ENCODE measurements around the gene ZNF440.
"Not testable (repeated sequence)": the region's sequence is repeated elsewhere in the genome, so short reads cannot be mapped to it uniquely, and the experiment has no call there.

ZNF440 gene

DNA sequence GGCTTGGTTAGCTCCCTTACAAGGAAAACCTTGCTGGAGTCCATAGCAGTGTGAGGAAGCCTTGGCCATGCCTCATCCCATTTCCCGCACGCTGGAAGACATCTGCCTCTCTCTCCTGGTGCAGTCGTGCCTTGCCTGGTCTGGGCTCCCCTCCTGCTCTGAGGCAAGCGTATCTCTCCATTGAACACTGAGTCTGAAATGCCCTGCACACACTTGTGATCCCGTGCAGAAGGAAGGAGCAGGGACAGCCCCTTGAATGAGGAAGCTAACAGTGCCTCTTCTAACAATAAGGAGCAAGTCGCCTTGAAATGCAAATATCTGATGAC lies 407 bp upstream of the ZNF440 start:
- H3K4me3 ChIP-seq (replicated peaks; ENCODE audit: low read depth, low read length), result peak overlapping the region; percentile 82
- TF ChIP-seq, protein P1, sequence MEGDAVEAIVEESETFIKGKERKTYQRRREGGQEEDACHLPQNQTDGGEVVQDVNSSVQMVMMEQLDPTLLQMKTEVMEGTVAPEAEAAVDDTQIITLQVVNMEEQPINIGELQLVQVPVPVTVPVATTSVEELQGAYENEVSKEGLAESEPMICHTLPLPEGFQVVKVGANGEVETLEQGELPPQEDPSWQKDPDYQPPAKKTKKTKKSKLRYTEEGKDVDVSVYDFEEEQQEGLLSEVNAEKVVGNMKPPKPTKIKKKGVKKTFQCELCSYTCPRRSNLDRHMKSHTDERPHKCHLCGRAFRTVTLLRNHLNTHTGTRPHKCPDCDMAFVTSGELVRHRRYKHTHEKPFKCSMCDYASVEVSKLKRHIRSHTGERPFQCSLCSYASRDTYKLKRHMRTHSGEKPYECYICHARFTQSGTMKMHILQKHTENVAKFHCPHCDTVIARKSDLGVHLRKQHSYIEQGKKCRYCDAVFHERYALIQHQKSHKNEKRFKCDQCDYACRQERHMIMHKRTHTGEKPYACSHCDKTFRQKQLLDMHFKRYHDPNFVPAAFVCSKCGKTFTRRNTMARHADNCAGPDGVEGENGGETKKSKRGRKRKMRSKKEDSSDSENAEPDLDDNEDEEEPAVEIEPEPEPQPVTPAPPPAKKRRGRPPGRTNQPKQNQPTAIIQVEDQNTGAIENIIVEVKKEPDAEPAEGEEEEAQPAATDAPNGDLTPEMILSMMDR (IDR thresholded peaks at IDR 0.05; ENCODE audit: insufficient read depth, low read length, poor library complexity, severe bottlenecking), result no peak
- DNase-seq (ENCODE audit: extremely low read depth, insufficient read length), result no peak
- no peaks in the 10 kb centered on the region for H3K36me3 ChIP-seq (ENCODE audit: control insufficient read depth, insufficient read depth, low read length)
- H3K27me3 ChIP-seq (replicated peaks; ENCODE audit: control insufficient read depth, insufficient read depth, low read length), result no peaks in the 10 kb centered on the region

DNA sequence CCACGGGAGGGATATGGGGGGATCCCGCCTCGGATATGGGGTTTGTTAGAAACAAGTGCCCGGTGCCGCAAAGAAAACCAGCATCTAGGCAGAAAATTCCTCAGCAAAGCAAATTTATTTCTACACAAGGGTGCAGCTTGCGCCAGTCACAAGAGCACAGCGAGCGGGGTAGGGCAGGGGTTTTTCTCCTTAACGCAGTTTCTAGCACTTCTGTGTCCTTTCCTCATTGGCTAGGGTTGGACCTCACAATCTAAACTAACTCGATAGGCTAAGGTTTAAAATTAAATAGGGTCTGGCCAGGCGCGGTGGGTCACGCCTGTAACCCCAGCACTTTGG lies 595 bp downstream of the ZNF440 start:
- Histone ChIP-seq H3K4me3 (replicated peaks; ENCODE audit: low read depth, low read length) (peak overlapping the region; percentile 82), H3K27me3 (replicated peaks; ENCODE audit: control insufficient read depth, insufficient read depth, low read length) (no peaks in the 10 kb centered on the region), H3K36me3 (ENCODE audit: control insufficient read depth, insufficient read depth, low read length) (no peaks in the 10 kb centered on the region)
- TF ChIP-seq, protein P1 (IDR thresholded peaks at IDR 0.05; ENCODE audit: insufficient read depth, low read length, poor library complexity, severe bottlenecking), result no peak
- DNase-seq (ENCODE audit: extremely low read depth, insufficient read length), result no peak

DNA sequence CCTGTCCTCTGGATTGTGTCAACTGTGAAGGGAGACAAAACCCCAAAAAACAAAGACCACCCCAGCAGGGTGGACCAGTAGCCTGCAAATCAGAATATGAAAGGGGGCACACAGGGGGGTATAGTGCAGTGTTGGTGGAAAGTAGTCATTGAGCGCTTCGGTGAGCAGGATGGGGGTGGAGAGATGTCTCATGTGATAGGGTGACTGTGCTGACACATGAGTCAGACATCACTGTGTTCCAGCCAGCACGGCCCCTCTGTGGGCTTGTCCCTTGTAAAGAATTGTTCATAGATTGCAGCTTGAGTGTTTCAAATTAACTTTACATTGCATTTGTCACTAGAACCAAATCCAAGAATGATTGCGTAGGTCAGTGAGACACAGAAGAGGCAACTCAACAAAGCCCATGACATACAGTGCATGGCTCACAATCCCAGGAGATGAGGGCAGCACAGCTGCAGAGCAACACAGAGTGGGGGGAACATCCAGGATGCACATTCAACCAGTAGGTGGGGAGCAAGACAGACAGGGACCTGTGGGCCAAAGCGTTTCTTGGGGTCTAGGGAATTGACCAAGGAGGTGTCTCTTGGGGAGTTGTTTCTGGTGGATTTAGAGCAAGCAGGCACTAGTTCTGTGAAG lies 7.5 kb downstream of the ZNF440 start:
- DNase-seq (ENCODE audit: extremely low read depth, insufficient read length), result no peak
- H3K27me3 ChIP-seq (replicated peaks; ENCODE audit: control insufficient read depth, insufficient read depth, low read length), result no peaks in the 10 kb centered on the region

DNA sequence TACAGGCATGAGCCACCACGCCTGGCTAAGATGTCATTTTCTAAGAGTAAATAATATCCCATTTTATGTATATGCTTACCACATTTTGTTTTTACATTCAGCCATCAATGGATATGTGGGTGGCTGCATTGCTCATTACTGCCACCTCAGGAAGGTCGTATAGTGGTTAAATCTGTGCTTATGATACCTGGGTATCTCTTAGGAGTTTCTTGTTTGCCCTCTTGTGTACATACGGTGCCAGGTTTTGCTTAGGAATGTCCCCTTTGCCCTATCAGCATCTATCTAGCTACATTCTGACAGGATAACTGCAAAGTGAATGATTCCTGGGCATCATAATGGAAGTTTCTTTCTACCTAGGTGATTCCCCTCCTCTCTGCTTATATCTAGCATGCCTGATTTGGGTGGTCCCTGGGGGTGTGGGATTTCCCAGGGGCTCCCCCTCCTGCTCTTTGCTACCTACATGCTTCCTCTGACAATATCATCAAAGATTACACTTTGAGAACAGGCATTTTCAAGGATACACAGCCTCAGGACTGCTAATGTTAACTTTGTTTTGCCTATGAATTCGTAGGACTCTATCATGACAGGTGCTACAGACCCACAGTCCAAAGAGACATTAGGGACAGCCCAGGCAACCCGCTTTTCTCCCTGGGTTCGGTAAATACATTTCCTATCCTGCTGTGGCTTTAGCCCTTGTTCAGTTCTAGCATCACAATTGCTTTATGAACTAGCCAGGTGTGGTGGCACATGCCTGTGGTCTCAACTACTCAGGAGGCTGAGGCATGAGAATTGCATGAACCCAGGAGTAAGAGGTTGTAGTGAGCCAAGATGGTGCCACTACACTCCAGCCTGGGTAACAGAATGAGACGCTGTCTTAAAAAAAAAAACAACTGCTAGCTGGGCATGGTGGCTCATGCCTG lies 15.1 kb downstream of the ZNF440 start:
- H3K4me3 ChIP-seq (replicated peaks; ENCODE audit: low read depth, low read length); H3K36me3 ChIP-seq (ENCODE audit: control insufficient read depth, insufficient read depth, low read length): not testable (repeated sequence)

More for the DNA sequence above, 7.5 kb downstream of the ZNF440 start:
- H3K36me3 ChIP-seq (ENCODE audit: control insufficient read depth, insufficient read depth, low read length), result no peaks in the 10 kb centered on the region; the same call in 1 of the 2 replicates
- TF ChIP-seq, protein P1 (IDR thresholded peaks at IDR 0.05; ENCODE audit: insufficient read depth, low read length, poor library complexity, severe bottlenecking), result no peak
- no peak overlapping the region for H3K4me3 ChIP-seq (replicated peaks; ENCODE audit: low read depth, low read length)

DNA sequence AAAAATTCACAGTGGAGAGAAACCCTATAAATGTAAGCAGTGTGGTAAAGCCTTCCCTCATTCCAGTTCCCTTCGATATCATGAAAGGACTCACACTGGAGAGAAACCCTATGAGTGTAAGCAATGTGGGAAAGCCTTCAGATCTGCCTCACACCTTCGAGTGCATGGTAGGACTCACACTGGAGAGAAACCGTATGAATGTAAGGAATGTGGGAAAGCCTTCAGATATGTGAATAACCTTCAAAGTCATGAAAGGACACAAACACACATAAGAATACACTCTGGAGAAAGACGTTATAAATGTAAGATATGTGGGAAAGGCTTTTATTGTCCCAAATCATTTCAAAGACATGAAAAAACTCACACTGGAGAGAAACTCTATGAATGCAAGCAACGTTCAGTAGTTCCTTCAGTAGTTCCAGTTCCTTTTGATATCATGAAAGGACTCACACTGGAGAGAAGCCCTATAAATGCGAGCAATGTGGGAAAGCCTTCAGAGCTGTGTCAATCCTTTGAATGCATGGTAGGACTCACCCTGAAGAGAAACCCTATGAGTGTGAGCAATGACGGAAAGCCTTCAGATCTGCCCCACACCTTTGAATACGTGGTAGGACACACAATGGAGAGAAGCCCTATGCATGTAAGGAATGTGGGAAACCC lies 18.3 kb downstream of the ZNF440 start:
- H3K4me3 ChIP-seq (replicated peaks; ENCODE audit: low read depth, low read length), result no peak overlapping the region
- TF ChIP-seq, protein P1 (IDR thresholded peaks at IDR 0.05; ENCODE audit: insufficient read depth, low read length, poor library complexity, severe bottlenecking), result no peak
- peaks cover 3% of the 10 kb centered on the region for H3K36me3 ChIP-seq (ENCODE audit: control insufficient read depth, insufficient read depth, low read length)
- no peaks in the 10 kb centered on the region for H3K27me3 ChIP-seq (replicated peaks; ENCODE audit: control insufficient read depth, insufficient read depth, low read length)
- no peak for DNase-seq (ENCODE audit: extremely low read depth, insufficient read length)

More for the DNA sequence above, 15.1 kb downstream of the ZNF440 start:
- DNase-seq (ENCODE audit: extremely low read depth, insufficient read length); H3K27me3 ChIP-seq (replicated peaks; ENCODE audit: control insufficient read depth, insufficient read depth, low read length): not testable (repeated sequence)

DNA sequence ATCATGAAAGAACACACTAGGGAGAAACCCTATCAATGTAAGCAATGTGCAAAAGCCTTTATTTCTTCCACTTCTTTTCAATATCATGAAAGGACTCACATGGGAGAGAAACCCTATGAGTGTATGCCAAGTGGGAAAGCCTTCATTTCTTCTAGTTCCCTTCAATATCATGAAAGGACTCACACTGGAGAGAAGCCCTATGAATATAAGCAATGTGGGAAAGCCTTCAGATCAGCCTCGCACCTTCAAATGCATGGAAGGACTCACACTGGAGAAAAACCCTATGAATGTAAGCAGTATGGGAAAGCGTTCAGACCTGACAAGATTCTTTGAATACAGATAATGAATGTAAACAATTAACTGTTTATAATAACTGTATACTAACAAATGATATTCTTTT lies 19.5 kb downstream of the ZNF440 start:
- Histone ChIP-seq H3K4me3 (replicated peaks; ENCODE audit: low read depth, low read length) (no peak overlapping the region), H3K27me3 (replicated peaks; ENCODE audit: control insufficient read depth, insufficient read depth, low read length) (no peaks in the 10 kb centered on the region), H3K36me3 (ENCODE audit: control insufficient read depth, insufficient read depth, low read length) (peaks cover 3% of the 10 kb centered on the region)
- TF ChIP-seq, protein P1 (IDR thresholded peaks at IDR 0.05; ENCODE audit: insufficient read depth, low read length, poor library complexity, severe bottlenecking), result no peak
- DNase-seq (ENCODE audit: extremely low read depth, insufficient read length), result no peak

DNA sequence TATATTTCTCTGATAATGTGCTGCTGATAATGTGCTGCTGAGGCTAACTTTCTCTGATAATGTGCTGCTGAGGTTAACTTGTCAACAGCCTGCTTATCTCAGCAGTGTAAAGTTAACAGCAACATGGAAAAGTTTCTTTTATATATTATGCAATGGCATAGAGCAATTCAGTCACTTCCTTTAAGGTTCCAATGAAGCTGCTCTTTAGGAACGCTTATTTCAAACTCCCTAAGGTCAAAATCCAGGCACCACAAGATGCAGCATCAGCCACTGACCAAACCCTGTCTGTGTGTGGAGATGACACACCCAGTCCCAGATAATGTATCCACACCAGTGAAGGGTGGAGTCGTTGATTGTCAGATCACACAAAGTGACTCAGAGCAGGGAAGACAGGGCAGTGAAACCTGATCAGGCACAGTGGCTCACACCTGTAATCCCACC lies 21.6 kb downstream of the ZNF440 start:
- not testable (repeated sequence) for H3K27me3 ChIP-seq (replicated peaks; ENCODE audit: control insufficient read depth, insufficient read depth, low read length); H3K36me3 ChIP-seq (ENCODE audit: control insufficient read depth, insufficient read depth, low read length); DNase-seq (ENCODE audit: extremely low read depth, insufficient read length); H3K4me3 ChIP-seq (replicated peaks; ENCODE audit: low read depth, low read length)

All from GM06990 (cell line).